HepG2 (cell line): ENCODE results near the gene UBAP1. TPM values are rescaled to one million over a fixed set of nuclear protein-coding genes. Genes with fewer than 3 reads are reported as not detected.

ENCODE experiments used
- ATAC-seq: fragments of 200-7000 bp; cut with Tn5 transposase; 3 replicates; pipeline ENCODE4 v1.9.1; 2020; ENCODE audit warnings: mild to moderate bottlenecking, moderate library complexity
- BruUV-seq: library from RNA; stranded (reverse); fragments of 400-500 nt; replicated peaks from 2 replicates; lab custom pipeline; 2021; lab: Mats Ljungman, UMichigan
- CTCF ChIA-PET: fragments of 300-600 bp; formaldehyde crosslinking; extraction: SDS; loops from one replicate; lab custom pipeline; 2021; ENCODE audit warnings: low total read pairs, inconsistent platforms, low intra/inter-chr PET ratio; lab: Yijun Ruan, JAX
- POLR2A ChIA-PET: fragments of 350-600 bp; sonication (Branson Sonifier 250); formaldehyde crosslinking; loops from one replicate; lab custom pipeline; 2020; ENCODE audit warnings: antibody characterized with exemption, inconsistent platforms; lab: Yijun Ruan, JAX
- DNase-seq: peaks from one replicate; pipeline ENCODE4 v3.0.0-alpha.2; 2015; ENCODE audit warnings: low spot score
- FAIRE-seq: peaks from 3 replicates; lab custom pipeline; 2011; peaks lifted over from hg19 to GRCh38; lab: Jason Lieb, UNC
- H2AFZ ChIP-seq: one replicate; pipeline ENCODE4 v1.6.1; 2011; ENCODE audit warnings: low read length, inconsistent platforms
- H3K27ac ChIP-seq: fragments of 300-600 bp; 3 replicates; pipeline ENCODE4 v1.8.0; 2011; ENCODE audit warnings: mixed run types, mild to moderate bottlenecking, mixed read lengths, low read length, inconsistent platforms; ENCODE audit not compliant: insufficient read depth; ENCODE audit errors: extremely low read length
- H3K27me3 ChIP-seq, 2 experiments: fragments of 200-600 bp in 1 of 2; 2 replicates in 1 of 2; 3 replicates in 1 of 2; pipeline versions ENCODE4 v1.6.0 to v1.8.0; 2011; ENCODE audit warnings: low read length in 2 of 2, mild to moderate bottlenecking in 2 of 2, moderate library complexity in 2 of 2, inconsistent platforms in 1 of 2; ENCODE audit not compliant: insufficient read depth in 2 of 2, control insufficient read depth in 1 of 2
- H3K36me3 ChIP-seq, 2 experiments: fragments of 200-600 bp in 1 of 2; replicated peaks in 1 of 2; 2 replicates in 1 of 2; 3 replicates in 1 of 2; pipeline versions ENCODE4 v1.5.1 to v1.8.0; 2011; ENCODE audit warnings: low read length in 2 of 2, inconsistent platforms in 1 of 2; ENCODE audit not compliant: insufficient read depth in 2 of 2, control insufficient read depth in 1 of 2
- H3K4me1 ChIP-seq: 2 replicates; pipeline ENCODE4 v1.5.1; 2012; ENCODE audit warnings: low read length, inconsistent platforms; ENCODE audit not compliant: insufficient read depth
- H3K4me2 ChIP-seq: 2 replicates; pipeline ENCODE4 v1.6.0; 2011; ENCODE audit warnings: low read depth, low read length, inconsistent platforms
- H3K4me3 ChIP-seq, 3 experiments: fragments of 200-600 bp in 1 of 3; sonication (generic), shearing (Covaris generic) in 1 of 3; replicated peaks in 1 of 3; 2 replicates each; pipeline ENCODE4 v1.5.1; 2011 to 2016; ENCODE audit warnings: low read length in 3 of 3, inconsistent platforms in 2 of 3, low read depth in 2 of 3, mild to moderate bottlenecking in 2 of 3, control low read depth in 1 of 3, mixed read lengths in 1 of 3; ENCODE audit not compliant: insufficient read depth in 1 of 3
- H3K79me2 ChIP-seq: one replicate; pipeline ENCODE4 v1.6.1; 2011; ENCODE audit warnings: low read length, inconsistent platforms; ENCODE audit not compliant: insufficient read depth
- H3K9ac ChIP-seq: 2 replicates; pipeline ENCODE4 v1.6.0; 2011; ENCODE audit warnings: mild to moderate bottlenecking, low read depth, low read length, inconsistent platforms; ENCODE audit not compliant: insufficient read depth
- H3K9me3 ChIP-seq: 2 replicates; pipeline ENCODE4 v1.5.1; 2012; ENCODE audit warnings: mild to moderate bottlenecking, low read length
- H4K20me1 ChIP-seq: 2 replicates; pipeline ENCODE4 v1.6.0; 2011; ENCODE audit warnings: inconsistent platforms, mild to moderate bottlenecking, low read length, moderate library complexity; ENCODE audit not compliant: insufficient read depth
- AHR ChIP-seq: IDR thresholded peaks from 2 replicates; pipeline ENCODE4 v1.6.1; 2018; ENCODE audit warnings: missing genetic modification reagents, missing compliant biosample characterization
- ATF1 ChIP-seq: IDR thresholded peaks from 2 replicates; pipeline ENCODE4 v1.6.1; 2016; ENCODE audit warnings: mild to moderate bottlenecking, control low read depth
- CENPX ChIP-seq: sonication (generic); formaldehyde crosslinking; IDR thresholded peaks from 2 replicates; pipeline ENCODE4 v1.9.0; 2021; ENCODE audit warnings: mild to moderate bottlenecking, missing genetic modification reagents, moderate library complexity
- CSRNP2 ChIP-seq: sonication (generic); formaldehyde crosslinking; conservative IDR thresholded peaks from 2 replicates; pipeline ENCODE4 v1.8.0; 2022; ENCODE audit warnings: low read depth, missing genetic modification reagents
- LCORL ChIP-seq, 2 experiments: fragments of 450-650 bp in 1 of 2; sonication (generic) in 1 of 2; formaldehyde crosslinking in 1 of 2; IDR thresholded peaks; 2 replicates each; pipeline versions ENCODE4 v1.5.0 to v1.6.1; 2017 to 2020; ENCODE audit warnings: antibody characterized with exemption in 1 of 2, missing genetic modification reagents in 1 of 2
- NFE2L2 ChIP-seq: fragments of 150-350 bp; IDR thresholded peaks from 2 replicates; pipeline ENCODE4 v1.6.1; 2014; ENCODE audit warnings: low read length
- USF2 ChIP-seq, 2 experiments: sonication (generic) in 1 of 2; formaldehyde crosslinking in 1 of 2; IDR thresholded peaks; 2 replicates each; pipeline versions ENCODE4 v1.5.1 to v1.6.1; 2011 to 2020; ENCODE audit warnings: borderline replicate concordance in 1 of 2, low read depth in 1 of 2, low read length in 1 of 2, mild to moderate bottlenecking in 1 of 2, missing genetic modification reagents in 1 of 2, moderate library complexity in 1 of 2
- ZNF382 ChIP-seq: sonication (generic); formaldehyde crosslinking; IDR thresholded peaks from 2 replicates; pipeline ENCODE4 v1.5.0; 2020; ENCODE audit warnings: missing genetic modification reagents, mild to moderate bottlenecking, borderline replicate concordance
- ZNF430 ChIP-seq: sonication (generic); formaldehyde crosslinking; IDR thresholded peaks from 2 replicates; pipeline ENCODE4 v1.9.0; 2021; ENCODE audit warnings: mild to moderate bottlenecking, missing genetic modification reagents
- ZSCAN31 ChIP-seq: sonication (generic); formaldehyde crosslinking; IDR thresholded peaks from 2 replicates; pipeline ENCODE4 v1.5.0; 2020; ENCODE audit warnings: low read depth, mild to moderate bottlenecking, missing genetic modification reagents
- in situ Hi-C: cut with HindIII; loops from 2 replicates; pipeline ENCODE4 v1.10.0; 2017; ENCODE audit warnings: low pct_unique_long_range_greater_than_20kb; ENCODE audit not compliant: extremely low pct_ligation_motif_present
- intact Hi-C: fragments of 100-400 bp; cut with micrococcal nuclease; formaldehyde crosslinking; loops from one replicate; pipeline ENCODE4 v1.10.0; 2022; ENCODE audit not compliant: unreplicated experiment
- polyA plus RNA-seq, 8 experiments: library from polyadenylated mRNA; depleted of rRNA in 3 of 8; stranded (reverse) in 7 of 8; unstranded in 1 of 8; fragments of >200 nt; fragmentation: Illumina TruSeq in 4 of 8; extraction: Trizol in 4 of 8; gene quantifications; 2 replicates each; pipeline versions ENCODE4 v1.2.1 to v1.2.3, GENCODE V29; 2011 to 2016; ENCODE audit warnings: low read depth in 4 of 8, missing spikeins in 1 of 8, mixed read lengths in 1 of 8; ENCODE audit not compliant: insufficient read depth in 1 of 8
- total RNA-seq, 5 experiments: library from RNA; depleted of rRNA; stranded (reverse); fragments of >200 nt; fragmentation: Illumina TruSeq; extraction: Trizol; gene quantifications; 2 replicates each; pipeline ENCODE4 v1.2.3, GENCODE V29; 2016; ENCODE audit warnings: low read depth in 1 of 5
- TF ChIP-seq, protein P1 (sequence below): sonication (generic); formaldehyde crosslinking; IDR thresholded peaks from 2 replicates; pipeline ENCODE4 v1.4.0; 2020; ENCODE audit warnings: missing genetic modification reagents
- TF ChIP-seq, protein P2 (sequence below): sonication (generic); formaldehyde crosslinking; IDR thresholded peaks from 2 replicates; pipeline ENCODE4 v1.5.1; 2020; ENCODE audit warnings: mild to moderate bottlenecking, moderate library complexity, missing genetic modification reagents
- TF ChIP-seq, protein P3 (sequence below): sonication (generic); formaldehyde crosslinking; IDR thresholded peaks from 2 replicates; pipeline ENCODE4 v1.5.1; 2020; ENCODE audit warnings: missing genetic modification reagents, mild to moderate bottlenecking, borderline replicate concordance

UBAP1 gene
- total and polyA plus RNA-seq, 2 of the 13 experiments (the other 11 are each of a cell fraction or from before 2014, with no cell fraction given): 19.5 to 40.5 TPM

GRCh38 chr9:34205102-34205501 lies 26.3 kb downstream of the UBAP1 start:
- FAIRE-seq (no peak), DNase-seq (no peak), ATAC-seq (no peak)
- intact Hi-C loops: no loop called here
- no peak overlapping the region for H3K27ac ChIP-seq
- peaks cover 14% of the 10 kb centered on the region for H3K4me1 ChIP-seq
- CTCF ChIA-PET: no interaction called here
- peaks cover 2% of the 10 kb centered on the region; the same call in 1 of the 2 replicates for H4K20me1 ChIP-seq
- POLR2A ChIA-PET: no interaction called here
- no peaks in the 10 kb centered on the region for H3K27me3 ChIP-seq
- TF ChIP-seq ZNF430 (CRISPR knock-in tag) (no peak), LCORL (IDR thresholded peaks at IDR 0.05) (no peak), LCORL (CRISPR knock-in tag; IDR thresholded peaks at IDR 0.05) (no peak), AHR (CRISPR knock-in tag) (no peak), ZSCAN31 (CRISPR knock-in tag) (no peak), CENPX (CRISPR knock-in tag) (no peak), USF2 (IDR thresholded peaks at IDR 0.05; ENCODE audit: low read depth, low read length) (no peak), USF2 (CRISPR knock-in tag; IDR thresholded peaks at IDR 0.05; ENCODE audit: borderline replicate concordance) (no peak), CSRNP2 (CRISPR knock-in tag) (no peak), ATF1 (CRISPR knock-in tag) (no peak), NFE2L2 (no peak), ZNF382 (CRISPR knock-in tag) (no peak)
- TF ChIP-seq, protein P1, sequence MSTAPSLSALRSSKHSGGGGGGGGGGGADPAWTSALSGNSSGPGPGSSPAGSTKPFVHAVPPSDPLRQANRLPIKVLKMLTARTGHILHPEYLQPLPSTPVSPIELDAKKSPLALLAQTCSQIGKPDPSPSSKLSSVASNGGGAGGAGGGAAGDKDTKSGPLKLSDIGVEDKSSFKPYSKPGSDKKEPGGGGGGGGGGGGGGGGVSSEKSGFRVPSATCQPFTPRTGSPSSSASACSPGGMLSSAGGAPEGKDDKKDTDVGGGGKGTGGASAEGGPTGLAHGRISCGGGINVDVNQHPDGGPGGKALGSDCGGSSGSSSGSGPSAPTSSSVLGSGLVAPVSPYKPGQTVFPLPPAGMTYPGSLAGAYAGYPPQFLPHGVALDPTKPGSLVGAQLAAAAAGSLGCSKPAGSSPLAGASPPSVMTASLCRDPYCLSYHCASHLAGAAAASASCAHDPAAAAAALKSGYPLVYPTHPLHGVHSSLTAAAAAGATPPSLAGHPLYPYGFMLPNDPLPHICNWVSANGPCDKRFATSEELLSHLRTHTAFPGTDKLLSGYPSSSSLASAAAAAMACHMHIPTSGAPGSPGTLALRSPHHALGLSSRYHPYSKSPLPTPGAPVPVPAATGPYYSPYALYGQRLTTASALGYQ (CRISPR knock-in tag): no peak
- TF ChIP-seq, protein P2, sequence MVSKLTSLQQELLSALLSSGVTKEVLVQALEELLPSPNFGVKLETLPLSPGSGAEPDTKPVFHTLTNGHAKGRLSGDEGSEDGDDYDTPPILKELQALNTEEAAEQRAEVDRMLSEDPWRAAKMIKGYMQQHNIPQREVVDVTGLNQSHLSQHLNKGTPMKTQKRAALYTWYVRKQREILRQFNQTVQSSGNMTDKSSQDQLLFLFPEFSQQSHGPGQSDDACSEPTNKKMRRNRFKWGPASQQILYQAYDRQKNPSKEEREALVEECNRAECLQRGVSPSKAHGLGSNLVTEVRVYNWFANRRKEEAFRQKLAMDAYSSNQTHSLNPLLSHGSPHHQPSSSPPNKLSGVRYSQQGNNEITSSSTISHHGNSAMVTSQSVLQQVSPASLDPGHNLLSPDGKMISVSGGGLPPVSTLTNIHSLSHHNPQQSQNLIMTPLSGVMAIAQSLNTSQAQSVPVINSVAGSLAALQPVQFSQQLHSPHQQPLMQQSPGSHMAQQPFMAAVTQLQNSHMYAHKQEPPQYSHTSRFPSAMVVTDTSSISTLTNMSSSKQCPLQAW (CRISPR knock-in tag): no peak
- TF ChIP-seq, protein P3, sequence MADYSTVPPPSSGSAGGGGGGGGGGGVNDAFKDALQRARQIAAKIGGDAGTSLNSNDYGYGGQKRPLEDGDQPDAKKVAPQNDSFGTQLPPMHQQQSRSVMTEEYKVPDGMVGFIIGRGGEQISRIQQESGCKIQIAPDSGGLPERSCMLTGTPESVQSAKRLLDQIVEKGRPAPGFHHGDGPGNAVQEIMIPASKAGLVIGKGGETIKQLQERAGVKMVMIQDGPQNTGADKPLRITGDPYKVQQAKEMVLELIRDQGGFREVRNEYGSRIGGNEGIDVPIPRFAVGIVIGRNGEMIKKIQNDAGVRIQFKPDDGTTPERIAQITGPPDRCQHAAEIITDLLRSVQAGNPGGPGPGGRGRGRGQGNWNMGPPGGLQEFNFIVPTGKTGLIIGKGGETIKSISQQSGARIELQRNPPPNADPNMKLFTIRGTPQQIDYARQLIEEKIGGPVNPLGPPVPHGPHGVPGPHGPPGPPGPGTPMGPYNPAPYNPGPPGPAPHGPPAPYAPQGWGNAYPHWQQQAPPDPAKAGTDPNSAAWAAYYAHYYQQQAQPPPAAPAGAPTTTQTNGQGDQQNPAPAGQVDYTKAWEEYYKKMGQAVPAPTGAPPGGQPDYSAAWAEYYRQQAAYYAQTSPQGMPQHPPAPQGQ (CRISPR knock-in tag): no peak
- no peak overlapping the region for H3K9ac ChIP-seq
- H2AFZ ChIP-seq: no peak overlapping the region
- no TSS peak for BruUV-seq
- peaks cover 7 to 9% of the 10 kb centered on the region in 2 experiments; a peak in 4 of 5 replicates for H3K36me3 ChIP-seq
- H3K4me3 ChIP-seq: no peak overlapping the region
- H3K4me2 ChIP-seq: no peak overlapping the region
- no peaks in the 10 kb centered on the region for H3K9me3 ChIP-seq
- in situ Hi-C loops: no loop called here
- peaks cover 74% of the 10 kb centered on the region for H3K79me2 ChIP-seq
